GM20000 (cell line): ENCODE data around the gene WDR82.

Experiments used
- DNase-seq: peaks from one replicate; pipeline ENCODE4 v3.0.0; 2012; ENCODE audit warnings: low spot score
- CTCF ChIP-seq: IDR thresholded peaks from 2 replicates; pipeline ENCODE4 v1.5.1; 2012; ENCODE audit warnings: mild to moderate bottlenecking, control low read depth; ENCODE audit errors: extremely low read depth, missing control alignments

Gene WDR82

GRCh38 chr3:52233108-52233591 is 45.3 kb downstream of the WDR82 start:
- no peak for TF ChIP-seq CTCF
- DNase-seq: no peak

DNA sequence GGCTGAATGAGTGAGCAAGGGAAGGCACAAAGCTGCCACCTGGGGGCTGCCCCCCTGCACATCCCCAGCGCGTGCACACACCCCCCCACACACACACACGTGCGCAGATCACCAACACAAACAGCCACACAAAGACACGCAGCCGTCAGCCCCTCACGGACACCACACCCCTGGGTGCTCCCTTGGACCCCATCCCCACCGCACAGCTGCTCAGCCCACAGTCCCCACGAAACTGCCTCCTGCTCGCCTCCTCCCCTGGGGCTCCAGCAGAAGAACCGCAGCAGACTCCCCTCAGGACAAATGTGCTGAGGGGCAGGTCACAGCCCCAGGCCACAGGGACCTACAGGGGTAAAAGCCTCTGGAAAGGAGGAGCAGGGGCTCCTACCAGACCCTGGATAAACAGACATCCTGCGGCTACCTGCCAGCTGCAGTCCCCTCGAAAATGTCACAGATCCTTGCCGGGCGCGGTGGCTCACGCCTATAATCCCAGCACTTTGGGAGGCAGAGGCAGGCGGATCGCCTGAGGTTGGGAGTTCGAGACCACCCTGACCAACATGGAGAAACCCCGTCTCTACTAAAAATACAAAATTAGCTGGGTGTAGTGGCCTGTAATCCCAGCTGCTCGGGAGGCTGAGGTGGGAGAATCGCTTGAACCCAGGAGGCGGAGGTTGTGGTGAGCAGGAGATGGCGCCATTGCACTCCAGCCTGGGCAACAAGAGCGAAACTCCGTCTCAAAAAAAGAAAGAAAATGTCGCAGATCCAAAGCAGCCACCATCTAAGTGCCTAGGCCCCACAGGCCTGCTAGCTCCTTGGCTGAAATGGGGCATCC is 46.0 kb downstream of the WDR82 start:
- DNase-seq: no peak
- TF ChIP-seq CTCF: no peak

- DNase-seq: peak; percentile 84
- TF ChIP-seq CTCF: peak; percentile 96
Measured at GRCh38 chr3:52231502-52232278, 46.8 kb downstream of the WDR82 start.

DNA sequence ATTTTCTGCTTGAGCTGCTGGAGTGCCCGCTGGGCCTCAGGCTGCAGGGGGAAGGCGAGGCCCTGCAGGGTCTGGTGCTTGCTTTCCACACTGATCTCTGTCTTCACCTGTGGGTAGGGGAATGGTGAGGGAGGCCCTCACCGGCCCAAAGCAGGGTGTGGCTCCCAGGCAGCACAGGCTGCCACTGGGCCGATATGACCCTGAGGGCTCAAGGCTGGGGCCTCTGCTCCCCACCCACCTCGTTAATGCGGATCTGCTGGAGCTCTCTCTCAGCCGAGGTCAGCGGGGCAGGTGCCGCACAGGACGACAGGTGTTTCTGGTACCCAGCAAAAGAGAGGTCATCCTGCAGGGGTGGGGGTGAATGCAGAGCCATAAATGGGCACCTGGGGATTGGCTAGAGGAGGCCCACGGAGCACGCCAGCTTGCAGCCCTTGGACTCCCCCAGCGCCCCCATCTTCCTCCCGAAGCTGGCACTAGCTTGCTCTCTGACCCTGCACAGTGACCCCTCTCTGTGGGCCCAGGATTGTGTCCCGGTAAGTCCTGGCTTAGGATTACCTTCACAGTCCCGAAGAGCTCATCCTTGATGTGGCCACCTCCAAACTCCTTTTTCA is 47.5 kb downstream of the WDR82 start:
- no peak for DNase-seq
- no peak for TF ChIP-seq CTCF

DNA sequence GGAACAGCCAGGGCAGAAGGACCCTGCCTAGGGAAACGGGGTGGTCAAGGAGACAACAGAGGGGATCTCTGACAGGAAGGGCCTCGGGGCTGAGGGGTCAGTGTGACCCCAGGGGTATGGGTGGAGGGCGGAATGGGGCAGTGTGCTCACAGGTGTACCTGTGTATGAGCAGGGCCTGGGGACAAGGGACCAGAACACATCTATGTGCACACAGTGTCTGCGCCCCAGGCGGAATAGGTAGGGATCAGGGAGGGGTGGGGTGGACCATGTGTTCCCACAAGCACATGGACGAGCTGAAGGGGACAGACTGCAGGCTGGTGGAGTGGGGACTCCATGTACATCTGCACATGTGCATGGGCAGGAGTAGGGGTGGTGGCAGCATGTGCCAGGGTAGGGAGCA is 48.0 kb downstream of the WDR82 start:
- no peak for DNase-seq
- no peak for TF ChIP-seq CTCF

GRCh38 chr3:52229656-52230055 is 48.8 kb downstream of the WDR82 start:
- no peak for DNase-seq
- TF ChIP-seq CTCF: no peak
